HepG2 (cell line): ENCODE data around the gene TMEM221. TPM values are rescaled to one million over a fixed set of nuclear protein-coding genes. Genes with fewer than 3 reads are reported as not detected.

ENCODE experiments used
- PCBP1 ChIP-seq: fragments of 200-400 bp; formaldehyde crosslinking; IDR thresholded peaks from 2 replicates; pipeline ENCODE4 v1.6.1; 2017; ENCODE audit warnings: mild to moderate bottlenecking, low read depth, low read length, borderline replicate concordance
- RNF2 ChIP-seq: fragments of 450-650 bp; conservative IDR thresholded peaks from 2 replicates; pipeline ENCODE4 v1.6.1; 2016; ENCODE audit warnings: low read depth
- SP5 ChIP-seq: IDR thresholded peaks from 2 replicates; pipeline ENCODE4 v1.6.1; 2016; ENCODE audit warnings: low read depth, borderline replicate concordance
- TP53 ChIP-seq: sonication (generic); formaldehyde crosslinking; conservative IDR thresholded peaks from 2 replicates; pipeline ENCODE4 v1.4.0; 2020; ENCODE audit warnings: missing genetic modification reagents
- ZBTB21 ChIP-seq: sonication (generic); formaldehyde crosslinking; IDR thresholded peaks from 2 replicates; pipeline ENCODE4 v1.4.0; 2020; ENCODE audit warnings: missing genetic modification reagents
- ZFX ChIP-seq: sonication (generic); formaldehyde crosslinking; IDR thresholded peaks from 2 replicates; pipeline ENCODE4 v1.4.0; 2020; ENCODE audit warnings: mild to moderate bottlenecking, low read depth, missing genetic modification reagents, moderate library complexity
- ZNF205 ChIP-seq: IDR thresholded peaks from 2 replicates; pipeline ENCODE4 v1.6.1; 2018; ENCODE audit warnings: missing biosample characterization, missing genetic modification reagents
- ZNF329 ChIP-seq: sonication (generic); formaldehyde crosslinking; IDR thresholded peaks from 2 replicates; pipeline ENCODE4 v1.9.0; 2021; ENCODE audit warnings: low read depth, mild to moderate bottlenecking, missing genetic modification reagents
- ZNF468 ChIP-seq: sonication (generic); formaldehyde crosslinking; IDR thresholded peaks from 2 replicates; pipeline ENCODE4 v1.8.0; 2022; ENCODE audit warnings: mild to moderate bottlenecking, moderate library complexity, missing genetic modification reagents
- ZNF496 ChIP-seq: sonication (generic); formaldehyde crosslinking; IDR thresholded peaks from 2 replicates; pipeline ENCODE4 v1.8.1; 2023; ENCODE audit warnings: mild to moderate bottlenecking, moderate library complexity, missing genetic modification reagents; ENCODE audit not compliant: insufficient replicate concordance
- ZNF615 ChIP-seq: sonication (generic); formaldehyde crosslinking; IDR thresholded peaks from 2 replicates; pipeline ENCODE4 v1.5.0; 2020; ENCODE audit warnings: mild to moderate bottlenecking, missing genetic modification reagents, borderline replicate concordance
- ZNF674 ChIP-seq: sonication (generic); formaldehyde crosslinking; IDR thresholded peaks from 2 replicates; pipeline ENCODE4 v1.5.0; 2020; ENCODE audit warnings: low read depth, mild to moderate bottlenecking, missing genetic modification reagents
- ZNF772 ChIP-seq: sonication (generic); formaldehyde crosslinking; IDR thresholded peaks from 2 replicates; pipeline ENCODE4 v1.5.0; 2020; ENCODE audit warnings: mild to moderate bottlenecking, missing genetic modification reagents
- ZNF773 ChIP-seq: sonication (generic); formaldehyde crosslinking; IDR thresholded peaks from 2 replicates; pipeline ENCODE4 v1.4.0; 2020; ENCODE audit warnings: missing genetic modification reagents, borderline replicate concordance
- ZNF776 ChIP-seq: sonication (generic); formaldehyde crosslinking; IDR thresholded peaks from 2 replicates; pipeline ENCODE4 v1.4.0; 2020; ENCODE audit warnings: mild to moderate bottlenecking, missing genetic modification reagents
- polyA plus RNA-seq, 8 experiments: library from polyadenylated mRNA; depleted of rRNA in 3 of 8; stranded (reverse) in 7 of 8; unstranded in 1 of 8; fragments of >200 nt; fragmentation: Illumina TruSeq in 4 of 8; extraction: Trizol in 4 of 8; gene quantifications; 2 replicates each; pipeline versions ENCODE4 v1.2.1 to v1.2.3, GENCODE V29; 2011 to 2016; ENCODE audit warnings: low read depth in 4 of 8, missing spikeins in 1 of 8, mixed read lengths in 1 of 8; ENCODE audit not compliant: insufficient read depth in 1 of 8
- total RNA-seq, 5 experiments: library from RNA; depleted of rRNA; stranded (reverse); fragments of >200 nt; fragmentation: Illumina TruSeq; extraction: Trizol; gene quantifications; 2 replicates each; pipeline ENCODE4 v1.2.3, GENCODE V29; 2016; ENCODE audit warnings: low read depth in 1 of 5
- TF ChIP-seq, protein P1 (sequence below): sonication (generic); formaldehyde crosslinking; IDR thresholded peaks from 2 replicates; pipeline ENCODE4 v1.8.1; 2023; ENCODE audit warnings: mild to moderate bottlenecking, missing genetic modification reagents
- TF ChIP-seq, protein P2 (sequence below): sonication (generic); formaldehyde crosslinking; IDR thresholded peaks from 2 replicates; pipeline ENCODE4 v1.5.1; 2020; ENCODE audit warnings: mild to moderate bottlenecking, missing genetic modification reagents
- TF ChIP-seq, protein P3 (sequence below): IDR thresholded peaks from 2 replicates; pipeline ENCODE4 v1.6.1; 2012; ENCODE audit warnings: low read depth, low read length, improper control_type of control experiment
- TF ChIP-seq, protein P4 (sequence below): sonication (generic); formaldehyde crosslinking; IDR thresholded peaks from 2 replicates; pipeline ENCODE4 v1.5.0; 2020; ENCODE audit warnings: missing genetic modification reagents
- TF ChIP-seq, protein P5 (sequence below): sonication (generic); formaldehyde crosslinking; IDR thresholded peaks from 2 replicates; pipeline ENCODE4 v1.4.0; 2020; ENCODE audit warnings: missing genetic modification reagents, borderline replicate concordance

Gene TMEM221
- total and polyA plus RNA-seq, 2 of the 13 experiments (the other 11 are each of a cell fraction or from before 2014, with no cell fraction given): 0.33 to 0.77 TPM

DNA sequence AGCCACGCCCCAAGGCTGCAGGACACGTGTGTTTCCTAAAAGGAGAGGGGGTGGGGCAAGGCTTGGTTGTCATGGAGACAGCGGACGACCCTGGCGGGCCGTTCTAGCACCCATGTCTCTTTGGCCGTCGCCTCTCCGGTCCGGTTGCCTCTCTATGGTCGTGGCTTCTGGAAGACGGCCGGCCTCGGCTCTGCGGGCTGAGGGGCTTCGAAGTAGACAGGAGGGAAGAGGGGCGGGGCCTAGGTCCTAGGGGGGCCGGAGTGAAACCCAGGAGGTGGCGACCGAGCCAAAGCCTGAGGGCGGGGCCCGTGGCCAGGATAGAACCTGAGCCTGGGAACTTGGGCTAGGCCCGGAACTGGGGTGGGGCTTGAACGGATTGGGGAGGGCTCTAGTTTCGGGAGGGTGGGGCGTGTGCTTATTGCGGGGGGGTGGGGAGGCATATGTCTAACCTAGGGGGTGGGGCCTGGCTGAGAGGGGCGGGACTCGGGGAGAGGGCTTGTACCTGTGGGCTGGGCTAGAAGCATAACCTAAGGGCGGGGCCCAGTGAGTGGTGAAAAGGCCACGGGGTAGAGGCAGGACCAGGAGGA is 21.1 kb upstream of the TMEM221 start (continued):
- TF ChIP-seq, protein P1, sequence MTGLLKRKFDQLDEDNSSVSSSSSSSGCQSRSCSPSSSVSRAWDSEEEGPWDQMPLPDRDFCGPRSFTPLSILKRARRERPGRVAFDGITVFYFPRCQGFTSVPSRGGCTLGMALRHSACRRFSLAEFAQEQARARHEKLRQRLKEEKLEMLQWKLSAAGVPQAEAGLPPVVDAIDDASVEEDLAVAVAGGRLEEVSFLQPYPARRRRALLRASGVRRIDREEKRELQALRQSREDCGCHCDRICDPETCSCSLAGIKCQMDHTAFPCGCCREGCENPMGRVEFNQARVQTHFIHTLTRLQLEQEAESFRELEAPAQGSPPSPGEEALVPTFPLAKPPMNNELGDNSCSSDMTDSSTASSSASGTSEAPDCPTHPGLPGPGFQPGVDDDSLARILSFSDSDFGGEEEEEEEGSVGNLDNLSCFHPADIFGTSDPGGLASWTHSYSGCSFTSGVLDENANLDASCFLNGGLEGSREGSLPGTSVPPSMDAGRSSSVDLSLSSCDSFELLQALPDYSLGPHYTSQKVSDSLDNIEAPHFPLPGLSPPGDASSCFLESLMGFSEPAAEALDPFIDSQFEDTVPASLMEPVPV (CRISPR knock-in tag): no peak; the same call in 1 of the 2 replicates
- TF ChIP-seq ZNF772 (CRISPR knock-in tag) (no peak), ZNF615 (CRISPR knock-in tag) (no peak), ZNF674 (CRISPR knock-in tag) (no peak), SP5 (CRISPR knock-in tag) (no peak; the same call in 1 of the 2 replicates), ZNF205 (CRISPR knock-in tag) (no peak), ZNF496 (no peak), RNF2 (no peak), ZNF773 (CRISPR knock-in tag) (no peak), TP53 (CRISPR knock-in tag) (no peak), ZBTB21 (CRISPR knock-in tag) (no peak), ZNF776 (CRISPR knock-in tag) (no peak), ZFX (CRISPR knock-in tag) (peak; percentile 77), PCBP1 (0 out of 2 replicates have a peak, but pooled peaks have one; percentile 21), ZNF329 (no peak), ZNF468 (no peak)
- TF ChIP-seq, protein P2, sequence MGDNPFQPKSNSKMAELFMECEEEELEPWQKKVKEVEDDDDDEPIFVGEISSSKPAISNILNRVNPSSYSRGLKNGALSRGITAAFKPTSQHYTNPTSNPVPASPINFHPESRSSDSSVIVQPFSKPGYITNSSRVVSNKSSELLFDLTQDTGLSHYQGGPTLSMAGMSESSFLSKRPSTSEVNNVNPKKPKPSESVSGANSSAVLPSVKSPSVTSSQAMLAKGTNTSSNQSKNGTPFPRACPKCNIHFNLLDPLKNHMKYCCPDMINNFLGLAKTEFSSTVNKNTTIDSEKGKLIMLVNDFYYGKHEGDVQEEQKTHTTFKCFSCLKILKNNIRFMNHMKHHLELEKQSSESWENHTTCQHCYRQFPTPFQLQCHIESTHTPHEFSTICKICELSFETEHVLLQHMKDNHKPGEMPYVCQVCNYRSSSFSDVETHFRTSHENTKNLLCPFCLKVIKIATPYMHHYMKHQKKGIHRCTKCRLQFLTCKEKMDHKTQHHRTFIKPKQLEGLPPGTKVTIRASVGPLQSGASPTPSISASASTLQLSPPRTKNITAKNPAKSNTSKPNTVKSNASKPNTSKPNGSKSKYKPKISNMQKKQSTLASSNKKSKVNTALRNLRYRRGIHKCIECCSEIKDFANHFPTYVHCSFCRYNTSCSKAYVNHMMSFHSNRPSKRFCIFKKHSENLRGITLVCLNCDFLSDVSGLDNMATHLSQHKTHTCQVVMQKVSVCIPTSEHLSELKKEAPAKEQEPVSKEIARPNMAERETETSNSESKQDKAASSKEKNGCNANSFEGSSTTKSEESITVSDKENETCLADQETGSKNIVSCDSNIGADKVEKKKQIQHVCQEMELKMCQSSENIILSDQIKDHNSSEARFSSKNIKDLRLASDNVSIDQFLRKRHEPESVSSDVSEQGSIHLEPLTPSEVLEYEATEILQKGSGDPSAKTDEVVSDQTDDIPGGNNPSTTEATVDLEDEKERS (CRISPR knock-in tag): no peak
- TF ChIP-seq, protein P3, sequence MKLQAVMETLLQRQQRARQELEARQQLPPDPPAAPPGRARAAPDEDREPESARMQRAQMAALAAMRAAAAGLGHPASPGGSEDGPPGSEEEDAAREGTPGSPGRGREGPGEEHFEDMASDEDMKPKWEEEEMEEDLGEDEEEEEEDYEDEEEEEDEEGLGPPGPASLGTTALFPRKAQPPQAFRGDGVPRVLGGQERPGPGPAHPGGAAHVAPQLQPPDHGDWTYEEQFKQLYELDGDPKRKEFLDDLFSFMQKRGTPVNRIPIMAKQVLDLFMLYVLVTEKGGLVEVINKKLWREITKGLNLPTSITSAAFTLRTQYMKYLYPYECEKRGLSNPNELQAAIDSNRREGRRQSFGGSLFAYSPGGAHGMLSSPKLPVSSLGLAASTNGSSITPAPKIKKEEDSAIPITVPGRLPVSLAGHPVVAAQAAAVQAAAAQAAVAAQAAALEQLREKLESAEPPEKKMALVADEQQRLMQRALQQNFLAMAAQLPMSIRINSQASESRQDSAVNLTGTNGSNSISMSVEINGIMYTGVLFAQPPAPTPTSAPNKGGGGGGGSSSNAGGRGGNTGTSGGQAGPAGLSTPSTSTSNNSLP: no peak
- TF ChIP-seq, protein P4, sequence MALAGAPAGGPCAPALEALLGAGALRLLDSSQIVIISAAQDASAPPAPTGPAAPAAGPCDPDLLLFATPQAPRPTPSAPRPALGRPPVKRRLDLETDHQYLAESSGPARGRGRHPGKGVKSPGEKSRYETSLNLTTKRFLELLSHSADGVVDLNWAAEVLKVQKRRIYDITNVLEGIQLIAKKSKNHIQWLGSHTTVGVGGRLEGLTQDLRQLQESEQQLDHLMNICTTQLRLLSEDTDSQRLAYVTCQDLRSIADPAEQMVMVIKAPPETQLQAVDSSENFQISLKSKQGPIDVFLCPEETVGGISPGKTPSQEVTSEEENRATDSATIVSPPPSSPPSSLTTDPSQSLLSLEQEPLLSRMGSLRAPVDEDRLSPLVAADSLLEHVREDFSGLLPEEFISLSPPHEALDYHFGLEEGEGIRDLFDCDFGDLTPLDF (CRISPR knock-in tag): no peak
- TF ChIP-seq, protein P5, sequence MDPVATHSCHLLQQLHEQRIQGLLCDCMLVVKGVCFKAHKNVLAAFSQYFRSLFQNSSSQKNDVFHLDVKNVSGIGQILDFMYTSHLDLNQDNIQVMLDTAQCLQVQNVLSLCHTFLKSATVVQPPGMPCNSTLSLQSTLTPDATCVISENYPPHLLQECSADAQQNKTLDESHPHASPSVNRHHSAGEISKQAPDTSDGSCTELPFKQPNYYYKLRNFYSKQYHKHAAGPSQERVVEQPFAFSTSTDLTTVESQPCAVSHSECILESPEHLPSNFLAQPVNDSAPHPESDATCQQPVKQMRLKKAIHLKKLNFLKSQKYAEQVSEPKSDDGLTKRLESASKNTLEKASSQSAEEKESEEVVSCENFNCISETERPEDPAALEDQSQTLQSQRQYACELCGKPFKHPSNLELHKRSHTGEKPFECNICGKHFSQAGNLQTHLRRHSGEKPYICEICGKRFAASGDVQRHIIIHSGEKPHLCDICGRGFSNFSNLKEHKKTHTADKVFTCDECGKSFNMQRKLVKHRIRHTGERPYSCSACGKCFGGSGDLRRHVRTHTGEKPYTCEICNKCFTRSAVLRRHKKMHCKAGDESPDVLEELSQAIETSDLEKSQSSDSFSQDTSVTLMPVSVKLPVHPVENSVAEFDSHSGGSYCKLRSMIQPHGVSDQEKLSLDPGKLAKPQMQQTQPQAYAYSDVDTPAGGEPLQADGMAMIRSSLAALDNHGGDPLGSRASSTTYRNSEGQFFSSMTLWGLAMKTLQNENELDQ (CRISPR knock-in tag): no peak
